A549 treated with RU486 at 1 μM for 4 hours (cell line): ENCODE data around the gene KRTAP26-1. TPM values are rescaled to one million over a fixed set of nuclear protein-coding genes. Genes with fewer than 3 reads are reported as not detected.

Experiments used
- total RNA-seq: library from RNA; stranded (reverse); fragments of 200-300 nt; extraction: Qiagen RNA extraction; gene quantifications from 5 replicates; pipeline ENCODE4 v1.2.3, GENCODE V29; 2022; ENCODE audit warnings: low read depth

KRTAP26-1 gene, protein sequence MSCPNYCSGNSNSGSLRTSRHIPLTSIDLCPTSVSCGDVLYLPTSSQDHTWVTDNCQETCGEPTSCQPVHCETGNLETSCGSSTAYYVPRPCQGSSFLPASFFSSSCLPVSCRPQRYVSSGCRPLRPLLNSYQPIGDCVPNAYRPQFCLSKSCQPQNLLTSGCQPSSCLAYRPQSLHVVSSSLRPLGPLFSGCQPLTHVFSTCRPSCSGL
- not detected in 5 replicates for total RNA-seq

GRCh38 chr21:30320215-30320614, at the start of gene KRTAP26-1:
Gene KRTAP26-1 (minus strand): TSS chr21:30320315. CDS start chr21:30320035, 280 bp downstream.

GRCh38 chr21:30348506-30348905, 28.4 kb upstream of the KRTAP26-1 start, which contains the start of gene KRTAP23-1:
Gene KRTAP23-1 (minus strand): TSS chr21:30348606. CDS start chr21:30348606, 0 bp downstream.

DNA sequence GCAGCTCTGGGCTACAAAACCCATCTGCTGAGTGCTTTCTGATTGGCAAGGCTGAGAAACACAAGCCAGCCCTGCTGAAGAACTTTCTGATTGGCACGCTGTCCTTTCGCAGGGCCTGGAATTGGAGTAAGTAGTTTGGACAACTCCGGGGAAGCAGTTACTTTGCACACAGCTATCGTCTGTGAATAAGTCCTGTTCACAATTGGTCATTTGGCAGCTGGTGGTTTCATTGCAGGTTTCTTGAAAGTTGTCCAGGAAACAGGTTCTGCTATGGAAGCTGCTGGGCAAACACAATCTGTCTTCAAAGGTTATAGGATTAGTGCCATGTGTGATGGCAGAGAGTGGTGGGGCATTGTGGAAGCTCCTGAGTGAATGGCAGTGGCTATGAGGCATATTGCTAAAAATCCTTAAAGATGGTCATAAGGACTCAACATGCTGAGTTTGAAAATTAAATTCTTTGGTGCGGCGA, 17.2 kb upstream of the KRTAP26-1 start, which contains the start of gene KRTAP27-1:
KRTAP27-1 (minus strand) TSS at position 419 of the 469 bp plus-strand sequence; CDS start at position 393, 26 bp downstream.

DNA sequence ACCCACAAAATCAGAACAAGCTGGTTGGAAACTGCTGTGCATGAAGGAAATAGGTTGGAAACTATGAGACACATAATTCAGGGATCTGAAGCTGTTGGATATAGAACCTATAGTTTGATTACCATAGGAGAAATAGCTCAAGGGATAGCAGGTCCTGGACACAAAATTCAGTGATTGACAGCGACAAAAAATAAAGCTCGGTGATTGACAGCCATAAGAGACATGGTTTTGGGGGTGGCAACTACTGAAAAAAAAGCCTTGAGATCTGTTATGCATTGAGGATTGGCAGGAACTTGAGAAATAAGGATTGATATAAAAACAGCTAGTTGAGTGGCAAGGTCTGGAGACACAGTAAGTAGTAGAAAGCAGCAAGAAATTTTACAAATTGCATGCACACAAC, 30.9 kb downstream of the KRTAP26-1 start, which contains the start of gene KRTAP25-1:
KRTAP25-1 (minus strand) TSS at position 300 of the 400 bp plus-strand sequence; CDS start at position 276, 24 bp downstream.

GRCh38 chr21:30282850-30283249, 37.3 kb downstream of the KRTAP26-1 start, which contains the start of gene KRTAP24-1:
Gene KRTAP24-1 (minus strand): TSS chr21:30282950. CDS start chr21:30282932, 18 bp downstream.

Other genes with a start within 250 kb of the KRTAP26-1 start
- not detected in 5 replicates for gene CLDN17, start 153.5 kb downstream of the KRTAP26-1 start, total RNA-seq
- gene CLDN8, start 104.2 kb downstream of the KRTAP26-1 start, total RNA-seq: not detected in 5 replicates
- not detected in 5 replicates for gene KRTAP24-1, start 37.4 kb downstream of the KRTAP26-1 start, total RNA-seq
- not detected in 5 replicates for gene KRTAP25-1, start 30.8 kb downstream of the KRTAP26-1 start, total RNA-seq
- gene KRTAP27-1, start 17.4 kb upstream of the KRTAP26-1 start, total RNA-seq: not detected in 5 replicates
- not detected in 5 replicates for gene KRTAP23-1, start 28.3 kb upstream of the KRTAP26-1 start, total RNA-seq
- not detected in 5 replicates for gene KRTAP13-2, start 52.0 kb upstream of the KRTAP26-1 start, total RNA-seq
- not detected in 5 replicates for gene KRTAP13-1, start 75.7 kb upstream of the KRTAP26-1 start, total RNA-seq
- gene KRTAP13-3, start 105.6 kb upstream of the KRTAP26-1 start, total RNA-seq: not detected in 5 replicates
- gene KRTAP13-4, start 109.9 kb upstream of the KRTAP26-1 start, total RNA-seq: not detected in 5 replicates
- not detected in 5 replicates for gene KRTAP15-1, start 120.0 kb upstream of the KRTAP26-1 start, total RNA-seq
- gene KRTAP19-1, start 160.1 kb upstream of the KRTAP26-1 start, total RNA-seq: not detected in 5 replicates
- gene KRTAP19-2, start 167.1 kb upstream of the KRTAP26-1 start, total RNA-seq: not detected in 5 replicates
- gene KRTAP19-3, start 171.7 kb upstream of the KRTAP26-1 start, total RNA-seq: not detected in 5 replicates
- not detected in 5 replicates for gene KRTAP19-4, start 176.8 kb upstream of the KRTAP26-1 start, total RNA-seq
- gene KRTAP19-5, start 181.8 kb upstream of the KRTAP26-1 start, total RNA-seq: not detected in 5 replicates
- gene KRTAP19-6, start 221.5 kb upstream of the KRTAP26-1 start, total RNA-seq: not detected in 5 replicates
- gene KRTAP19-7, start 241.0 kb upstream of the KRTAP26-1 start, total RNA-seq: not detected in 5 replicates